ENCODE measurements around the gene JMJD7.

The JMJD7 gene

DNA sequence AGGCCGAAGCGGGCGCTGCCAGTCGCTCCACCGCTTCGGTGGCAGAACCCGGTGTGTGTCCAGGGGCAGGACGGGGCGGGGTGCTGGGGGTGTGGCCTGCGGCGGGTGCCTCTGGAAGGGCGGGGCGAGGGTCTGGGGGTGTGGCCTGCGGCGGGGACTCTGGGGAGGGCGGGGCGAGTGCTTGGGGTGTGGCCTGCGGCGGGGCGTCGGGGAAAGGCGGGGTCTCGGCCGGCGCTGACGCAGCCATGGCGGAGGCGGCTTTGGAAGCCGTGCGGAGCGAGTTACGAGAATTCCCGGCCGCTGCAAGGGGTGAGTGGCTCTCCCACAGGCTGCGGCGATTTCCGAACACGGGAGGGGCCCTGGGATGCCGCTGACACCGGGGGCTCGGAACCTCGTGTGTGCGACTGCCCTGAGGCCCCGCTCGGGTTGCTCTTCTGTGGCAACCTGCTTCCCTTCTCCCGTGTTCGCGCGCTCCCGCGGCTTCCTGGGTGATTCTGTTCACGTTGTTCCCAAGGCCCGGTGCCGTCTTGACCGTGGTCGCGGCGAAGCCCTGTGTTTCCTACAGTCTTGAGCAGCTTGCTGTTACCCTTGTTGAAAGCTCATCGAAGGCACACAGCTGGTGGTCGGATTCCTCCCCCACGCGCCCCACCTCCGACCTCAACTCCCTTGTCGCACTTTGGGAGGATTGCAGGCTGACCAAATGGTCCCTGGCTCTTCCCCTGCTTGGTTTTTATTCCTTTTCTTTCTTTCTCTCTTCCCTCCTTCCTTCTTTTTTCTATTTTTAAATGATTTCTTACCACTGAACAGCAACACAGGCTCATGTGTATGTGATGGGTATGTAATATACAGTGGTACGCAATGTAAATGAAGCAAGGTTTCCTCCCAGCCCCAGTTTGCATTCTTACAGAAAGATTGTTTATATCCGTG, at the start of gene JMJD7:
TSS of gene JMJD7 (plus strand) at position 213 of the 927 bp plus-strand sequence. CDS start at position 246, 33 bp downstream.
- in situ Hi-C loops (cut with MboI; ENCODE audit: low sequenced_read_pairs) = no loop called here

DNA sequence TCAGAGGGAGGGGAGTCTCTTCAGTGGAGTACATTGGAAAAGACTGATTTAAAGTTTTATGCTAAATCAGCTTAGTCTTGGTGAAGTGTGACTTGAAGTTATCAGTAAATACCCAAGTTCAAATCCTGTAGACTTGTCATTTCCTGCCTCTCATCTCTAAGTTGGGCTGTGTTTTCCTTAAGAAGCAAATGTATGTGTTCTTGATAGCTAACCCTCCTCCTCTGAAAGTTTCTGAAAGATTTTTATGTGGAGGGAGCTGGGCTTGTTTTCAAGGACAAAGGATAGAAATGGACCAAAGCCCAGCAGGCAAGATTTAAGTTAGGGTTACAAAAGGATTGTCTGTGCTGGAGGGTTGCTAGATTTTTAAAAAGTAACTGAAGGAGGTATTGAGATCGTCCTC, 49.4 kb upstream of the JMJD7 start:
- in situ Hi-C loops (cut with MboI; ENCODE audit: low sequenced_read_pairs) = no loop called here

DNA sequence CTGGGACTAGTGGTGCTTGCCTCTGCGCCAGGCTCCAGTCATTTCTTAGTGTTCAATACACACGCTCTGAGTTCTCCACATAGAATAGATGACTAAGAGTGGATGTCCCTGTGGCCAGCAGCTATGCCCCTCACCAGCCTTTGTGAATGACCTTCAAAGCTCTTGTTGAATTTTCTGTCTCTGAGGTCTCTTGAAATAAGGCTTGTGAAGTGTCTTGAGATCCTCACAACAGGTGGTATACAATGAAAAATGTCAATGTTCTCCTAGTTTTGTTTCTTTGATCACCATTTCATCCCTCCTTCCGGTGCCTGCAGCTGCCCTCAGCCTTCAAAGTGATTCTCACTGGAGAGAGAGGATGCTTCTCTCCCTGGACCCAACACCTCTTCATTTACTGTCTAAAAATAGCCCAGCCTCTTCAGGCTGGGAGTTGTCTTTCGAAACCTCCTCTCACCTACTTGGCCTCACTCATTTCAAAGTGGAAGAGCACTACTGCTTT, 48.2 kb upstream of the JMJD7 start:
- in situ Hi-C loops (cut with MboI; ENCODE audit: low sequenced_read_pairs) = no loop called here

DNA sequence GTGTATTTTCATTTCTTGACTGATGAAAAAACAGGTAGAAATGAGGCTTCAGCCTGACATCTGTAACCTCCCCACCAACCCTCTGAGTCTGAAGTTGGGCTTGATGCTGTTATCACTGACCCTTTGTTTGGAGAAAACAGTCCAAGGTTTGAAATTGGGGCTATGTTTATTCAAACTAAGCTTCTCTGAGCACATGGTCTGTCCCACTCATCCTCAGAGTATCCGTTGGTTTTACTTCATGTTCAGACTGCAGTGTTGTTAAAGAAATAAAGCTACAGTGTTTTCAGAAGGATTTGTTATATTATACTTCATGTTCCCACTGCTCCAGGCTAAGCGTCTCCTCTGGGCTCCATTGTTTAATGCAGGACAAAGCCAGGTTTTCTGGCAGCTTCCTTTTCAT, 47.6 kb upstream of the JMJD7 start:
- in situ Hi-C loops (cut with MboI; ENCODE audit: low sequenced_read_pairs) = no loop called here

DNA sequence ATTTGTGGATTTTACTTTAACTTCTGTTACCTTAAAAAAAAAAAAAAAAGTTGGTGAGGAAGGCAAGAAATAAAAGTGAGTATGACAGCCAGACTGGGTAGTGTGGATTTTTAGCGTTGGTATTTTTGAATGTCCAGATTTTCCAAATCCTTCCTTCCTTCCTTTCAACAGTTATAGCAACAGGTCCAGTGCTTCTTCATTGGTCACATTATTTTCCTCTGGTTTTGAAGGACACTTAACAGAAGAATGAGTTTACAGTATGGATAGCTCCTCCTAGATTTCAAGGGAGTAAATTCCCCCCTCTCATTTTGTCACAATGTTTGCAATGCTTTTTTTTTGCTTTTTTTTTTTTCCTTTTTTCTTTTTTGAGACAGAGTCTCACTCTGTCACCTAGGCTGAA, 47.2 kb upstream of the JMJD7 start:
- in situ Hi-C loops (cut with MboI; ENCODE audit: low sequenced_read_pairs) = no loop called here

DNA sequence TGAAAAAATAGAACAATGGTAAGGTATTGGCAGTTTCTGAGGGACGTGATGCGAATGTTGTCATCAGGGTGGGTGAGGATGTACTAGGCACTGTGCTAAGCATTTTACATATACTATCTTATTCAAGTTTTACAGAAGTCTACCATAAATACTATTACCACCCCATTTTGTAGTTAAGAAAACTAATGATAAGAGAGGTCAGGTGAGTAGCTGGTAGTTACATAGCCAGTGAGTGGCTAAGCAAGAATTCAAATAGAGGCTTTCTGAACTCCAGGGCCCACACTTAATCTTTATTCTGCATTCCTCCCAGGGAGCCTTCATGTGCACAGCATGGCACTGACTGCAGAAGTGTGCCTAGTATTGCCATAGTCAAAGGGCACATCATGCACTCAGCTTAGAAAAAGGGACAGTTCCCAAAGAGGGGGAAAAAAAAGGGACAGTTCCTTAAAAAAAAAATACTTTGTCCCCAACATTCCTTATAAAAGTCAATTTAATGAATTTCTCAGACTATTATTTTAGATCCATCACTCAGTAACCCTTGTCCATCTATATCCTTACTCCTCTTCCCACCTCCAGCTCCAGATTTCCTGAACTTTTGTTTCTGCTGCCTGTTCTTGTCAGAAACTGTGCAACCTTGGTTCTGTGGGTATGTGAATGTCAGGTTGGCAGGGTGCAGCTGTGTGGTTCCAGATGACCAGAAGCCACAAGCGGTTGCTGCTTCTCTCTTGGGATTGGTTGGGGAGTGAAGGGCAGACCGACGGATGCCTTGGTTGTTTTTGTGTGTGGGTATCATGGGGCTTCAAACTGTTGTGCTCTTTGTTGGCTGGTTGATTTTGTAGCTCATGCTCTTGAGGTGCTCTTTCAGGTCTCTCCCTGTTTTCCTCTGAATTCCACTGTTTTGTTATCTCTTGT, 45.3 kb upstream of the JMJD7 start:
- in situ Hi-C loops (cut with MboI; ENCODE audit: low sequenced_read_pairs) = no loop called here

DNA sequence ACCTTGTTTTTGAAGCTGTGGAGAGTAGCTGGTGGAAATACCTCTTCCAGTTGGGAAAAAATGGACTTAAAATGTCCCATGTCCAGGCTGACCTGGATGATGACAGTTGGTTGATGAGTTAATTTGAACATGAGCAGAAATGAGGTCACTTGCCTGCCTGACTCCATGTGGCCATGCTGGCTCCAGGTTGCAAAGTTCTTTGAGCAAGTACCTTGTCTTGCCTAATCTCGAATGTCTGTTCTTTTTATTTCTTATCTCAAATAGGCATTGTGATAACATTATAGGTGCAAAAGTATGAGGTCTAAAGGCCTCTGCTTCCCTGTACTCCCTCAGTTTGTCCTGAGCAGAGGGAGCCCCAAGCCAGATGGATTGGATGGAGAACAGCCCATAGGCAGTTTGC, 44.6 kb upstream of the JMJD7 start:
- in situ Hi-C loops (cut with MboI; ENCODE audit: low sequenced_read_pairs) = no loop called here

DNA sequence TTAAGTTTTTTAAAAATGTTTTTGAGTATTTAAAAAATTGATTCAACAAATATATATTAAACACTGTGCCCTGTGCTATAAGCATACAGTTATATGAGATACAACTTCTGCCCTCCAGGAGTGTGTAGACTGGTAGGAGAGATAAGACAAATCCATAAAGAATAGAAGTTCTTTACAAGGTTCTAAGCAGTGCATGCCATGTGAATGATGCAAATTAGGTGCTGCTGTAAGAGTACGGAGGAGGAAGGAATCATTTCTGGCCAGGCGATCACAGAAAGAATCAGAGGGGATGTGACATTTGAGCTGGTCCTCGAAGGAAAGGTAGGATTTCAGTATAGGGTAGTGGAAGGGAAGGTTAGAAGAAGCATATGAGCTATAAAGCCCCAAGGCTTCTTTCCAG, 39.6 kb upstream of the JMJD7 start:
- in situ Hi-C loops (cut with MboI; ENCODE audit: low sequenced_read_pairs) = no loop called here

DNA sequence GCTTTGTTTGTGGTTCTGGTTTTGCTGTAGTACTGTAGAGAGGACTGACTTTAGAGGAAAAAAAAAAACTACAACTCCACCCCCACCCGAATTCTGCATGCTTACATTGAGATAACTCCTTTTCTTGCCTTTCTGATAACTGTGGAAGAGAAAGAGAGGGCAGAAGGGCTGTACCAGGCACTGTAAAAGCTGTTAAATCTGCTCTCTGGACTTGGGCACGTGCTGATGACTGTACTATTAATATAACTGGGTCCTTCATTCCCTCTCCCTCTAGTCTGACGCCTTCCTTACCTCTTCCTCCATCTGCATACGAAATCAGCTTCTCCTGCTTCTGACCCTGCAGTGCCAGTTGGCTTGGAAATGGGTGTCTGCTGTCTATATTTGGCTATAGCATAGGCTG, 38.7 kb upstream of the JMJD7 start:
- in situ Hi-C loops (cut with MboI; ENCODE audit: low sequenced_read_pairs) = no loop called here

DNA sequence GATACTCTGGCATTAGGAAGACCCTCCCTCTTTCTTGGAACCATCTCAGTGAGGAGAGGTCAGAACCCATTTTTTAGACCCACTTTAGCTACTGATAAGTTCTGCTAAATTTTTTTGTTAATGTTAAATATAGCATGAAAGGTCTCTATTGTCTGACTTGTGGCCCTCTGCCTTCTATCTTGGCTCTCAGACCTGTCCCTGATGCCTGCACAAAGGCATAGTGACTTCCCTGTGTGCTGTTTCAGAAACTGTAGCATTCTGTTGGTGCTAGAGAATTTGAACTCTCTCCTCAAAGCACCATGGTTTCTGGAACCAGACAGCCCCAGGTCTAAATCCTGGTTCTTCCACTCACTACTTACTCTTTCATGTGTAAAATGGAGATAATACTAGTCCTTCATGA, 38.2 kb upstream of the JMJD7 start:
- in situ Hi-C loops (cut with MboI; ENCODE audit: low sequenced_read_pairs) = no loop called here

DNA sequence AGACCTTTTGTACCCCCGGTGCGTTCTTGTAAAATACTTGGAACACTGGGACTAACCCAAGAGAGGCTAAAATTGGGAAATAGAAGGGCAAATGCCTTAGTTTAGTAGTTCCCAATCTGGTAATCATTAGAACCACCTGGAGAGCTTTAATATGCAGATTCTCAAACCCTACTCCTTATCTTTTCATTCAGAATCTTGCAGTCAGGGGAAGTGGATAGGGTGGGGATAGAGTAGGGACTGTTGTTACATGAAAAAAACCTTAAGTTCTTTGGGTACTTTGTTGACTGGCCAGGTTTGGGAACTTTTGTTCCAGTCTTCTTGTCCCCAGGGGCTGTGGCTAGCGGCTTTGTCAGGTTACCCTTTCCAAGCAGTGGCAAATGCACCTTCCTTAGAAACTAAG, 37.7 kb upstream of the JMJD7 start:
- in situ Hi-C loops (cut with MboI; ENCODE audit: low sequenced_read_pairs) = no loop called here

DNA sequence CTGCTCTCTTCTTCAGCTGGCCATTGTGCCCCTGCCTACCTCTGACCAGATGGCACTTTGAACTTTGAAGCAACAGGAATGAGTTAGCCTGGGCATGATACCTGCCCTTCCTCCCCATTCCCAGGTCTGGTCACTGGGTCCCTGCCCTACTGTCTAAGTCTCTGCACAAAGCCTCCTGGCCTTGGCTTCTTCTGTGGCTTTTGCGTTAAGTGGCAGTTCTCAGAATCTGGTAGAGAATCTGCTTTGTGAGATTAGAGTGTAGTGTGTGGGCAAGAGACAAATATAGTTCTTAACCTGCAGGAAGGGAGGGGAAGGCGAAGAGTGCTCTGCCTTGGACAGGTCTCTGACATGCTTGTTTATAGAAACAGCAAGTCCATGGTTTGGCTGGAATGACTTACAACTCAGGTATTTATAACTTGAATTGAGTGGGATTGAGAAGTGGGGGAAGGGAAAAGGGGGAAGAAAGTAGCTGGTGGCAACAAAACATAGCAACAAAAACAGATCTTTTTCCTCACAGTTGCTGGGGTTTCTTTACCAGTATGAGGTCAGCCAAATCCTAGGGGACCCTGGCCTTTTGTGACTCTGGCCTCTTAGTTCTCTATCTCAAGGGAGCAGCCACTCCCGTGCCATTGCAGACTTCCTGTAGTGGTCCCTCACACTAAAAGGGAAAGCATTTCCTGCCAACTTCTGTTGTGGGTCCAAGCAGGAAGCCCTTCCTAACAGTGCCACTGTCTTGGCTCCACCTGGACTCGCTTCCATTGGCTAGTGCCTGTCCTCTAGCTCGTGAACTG, 36.9 kb upstream of the JMJD7 start:
- in situ Hi-C loops (cut with MboI; ENCODE audit: low sequenced_read_pairs) = no loop called here

DNA sequence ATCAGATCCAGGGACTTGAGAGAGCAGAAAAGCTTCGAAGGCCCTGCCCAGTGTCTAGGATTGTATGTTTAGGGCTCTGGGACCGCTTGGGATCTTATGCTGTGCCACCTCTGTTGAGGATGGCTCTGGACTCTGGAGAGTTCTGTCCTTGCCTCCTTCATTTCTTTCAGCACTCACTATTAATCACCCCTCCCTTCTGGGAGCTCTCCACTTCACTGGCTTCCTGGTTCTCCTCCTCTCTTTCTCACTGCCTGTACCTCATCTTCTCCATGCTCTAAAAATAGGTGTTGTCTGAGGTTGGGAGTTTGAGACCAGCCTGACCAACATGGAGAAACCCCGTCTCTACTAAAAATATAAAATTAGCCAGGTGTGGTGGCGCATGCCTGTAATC, 36.4 kb upstream of the JMJD7 start:
- in situ Hi-C loops (cut with MboI; ENCODE audit: low sequenced_read_pairs) = no loop called here

DNA sequence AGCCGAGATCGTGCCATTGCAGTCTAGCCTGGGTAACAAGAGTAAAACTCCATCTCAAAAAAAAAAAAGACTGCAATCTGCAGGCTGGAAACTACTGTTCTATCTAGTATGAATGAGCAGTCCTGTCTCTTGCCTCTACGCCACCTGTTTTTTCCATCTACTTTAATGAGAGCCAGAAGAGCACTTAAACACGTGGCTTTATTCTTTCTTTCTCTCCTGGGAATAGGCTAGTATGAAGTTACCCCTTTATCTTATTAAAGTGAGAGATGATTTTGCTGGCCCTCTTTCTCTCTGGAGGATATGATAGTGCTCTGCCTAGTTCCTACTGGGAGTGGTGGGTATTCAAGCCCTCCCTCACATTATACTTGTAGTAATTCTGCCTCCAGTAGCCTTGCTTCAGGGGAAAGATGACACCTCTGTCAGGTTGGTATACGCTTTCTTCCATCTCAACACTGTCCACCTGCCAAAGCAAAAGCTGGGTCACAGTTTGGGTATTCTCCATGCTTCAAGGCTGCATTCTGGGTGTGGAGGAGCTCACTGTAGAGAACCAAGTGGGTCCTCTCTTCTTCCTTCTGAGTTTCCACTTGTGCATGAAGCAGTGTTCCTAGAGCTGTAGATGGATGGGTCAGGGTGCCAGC, 35.8 kb upstream of the JMJD7 start:
- in situ Hi-C loops (cut with MboI; ENCODE audit: low sequenced_read_pairs) = no loop called here

DNA sequence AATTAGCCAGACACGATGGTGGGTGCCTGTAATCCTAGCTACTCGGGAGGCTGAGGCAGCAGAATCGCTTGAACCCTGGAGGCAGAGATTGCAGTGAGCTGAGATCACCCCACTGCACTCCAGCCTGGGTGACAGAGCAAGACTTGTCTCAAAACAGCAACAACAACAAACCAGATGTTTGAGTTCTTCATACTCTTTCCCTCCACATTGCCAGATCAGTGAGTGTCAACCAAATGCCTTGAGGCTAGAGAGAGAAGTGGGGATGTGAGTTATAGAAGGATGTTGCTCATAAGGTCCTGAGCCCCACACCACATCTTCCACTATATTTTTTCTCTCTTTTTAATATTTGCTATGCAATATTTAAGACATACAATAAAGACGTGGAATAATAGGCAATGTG, 33.8 kb upstream of the JMJD7 start:
- in situ Hi-C loops (cut with MboI; ENCODE audit: low sequenced_read_pairs) = no loop called here

DNA sequence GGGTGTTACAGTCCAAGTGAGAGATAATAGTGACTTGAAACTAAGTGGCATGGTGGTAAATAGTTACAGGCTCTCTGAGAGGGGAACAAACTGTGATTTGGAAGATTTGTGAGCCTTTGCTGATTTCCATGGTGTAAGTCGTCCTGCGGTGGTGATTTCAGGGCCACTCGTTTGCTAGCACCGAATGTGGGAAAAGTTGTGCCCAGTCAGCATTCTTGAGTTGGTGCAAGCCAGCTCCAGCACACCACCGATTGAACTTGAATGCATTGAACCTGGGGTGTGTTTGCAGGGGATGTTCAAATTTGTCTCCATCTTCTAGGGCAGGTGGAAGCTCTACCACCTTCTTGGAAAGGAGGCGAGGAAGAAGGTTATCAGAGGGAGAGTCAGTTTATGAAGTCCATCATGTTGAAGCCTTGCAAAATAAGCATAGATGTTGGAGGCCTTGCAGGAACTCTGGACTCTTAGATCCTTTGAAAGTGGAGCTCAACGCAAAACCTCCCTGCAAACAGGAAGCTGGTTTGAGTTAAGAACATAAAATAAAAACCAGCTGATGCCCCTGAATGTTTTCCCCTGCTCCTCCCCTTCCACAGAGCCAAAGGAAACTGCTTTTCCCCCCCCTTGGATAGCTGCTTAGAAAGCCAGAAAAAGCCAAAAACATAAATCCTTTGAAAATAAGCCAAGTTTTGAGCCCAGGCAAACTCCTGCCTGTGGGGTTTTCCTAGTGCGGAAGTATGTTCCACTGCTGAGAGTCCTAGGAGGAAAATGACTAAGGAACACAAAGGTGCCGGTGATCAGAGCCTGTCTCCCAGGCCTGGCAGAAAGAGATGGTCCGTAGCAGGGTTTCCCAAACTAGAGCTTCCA, 31.7 kb upstream of the JMJD7 start:
- in situ Hi-C loops (cut with MboI; ENCODE audit: low sequenced_read_pairs) = no loop called here

DNA sequence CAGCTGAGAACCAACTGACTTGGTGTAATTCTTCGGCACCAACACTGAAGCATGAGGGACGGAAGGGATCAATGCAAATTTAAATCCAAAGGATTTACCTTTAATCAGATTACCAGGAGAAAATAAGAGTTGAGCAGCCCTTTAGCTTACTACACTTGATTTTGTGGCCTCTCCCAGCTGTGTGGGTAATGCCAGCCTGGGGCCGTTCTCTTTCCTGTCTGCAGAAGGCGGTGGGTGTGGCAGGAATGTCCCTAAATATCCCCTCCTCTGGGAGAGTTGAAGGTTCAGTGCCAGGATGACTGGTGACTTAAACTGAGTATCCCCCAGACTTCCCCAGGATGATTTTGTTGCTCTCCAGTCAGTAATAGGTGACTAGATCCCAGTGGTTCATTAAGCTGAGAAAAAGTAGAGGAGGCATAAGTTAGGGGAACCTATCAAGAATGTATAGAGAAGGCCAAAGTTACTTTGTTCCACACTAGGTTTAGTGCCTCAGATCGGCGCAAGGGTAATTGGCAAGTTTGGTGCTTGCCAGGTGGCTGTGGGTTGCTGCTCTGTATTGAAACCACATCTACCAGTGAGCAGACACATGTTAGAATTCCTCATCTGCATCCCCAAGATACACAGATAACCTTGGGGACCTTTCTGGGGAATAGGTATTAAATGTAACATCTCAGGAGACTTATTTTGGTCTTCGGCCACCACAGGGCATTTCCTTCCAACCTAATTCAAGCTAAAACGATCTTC, 30.5 kb upstream of the JMJD7 start:
- in situ Hi-C loops (cut with MboI; ENCODE audit: low sequenced_read_pairs) = no loop called here

DNA sequence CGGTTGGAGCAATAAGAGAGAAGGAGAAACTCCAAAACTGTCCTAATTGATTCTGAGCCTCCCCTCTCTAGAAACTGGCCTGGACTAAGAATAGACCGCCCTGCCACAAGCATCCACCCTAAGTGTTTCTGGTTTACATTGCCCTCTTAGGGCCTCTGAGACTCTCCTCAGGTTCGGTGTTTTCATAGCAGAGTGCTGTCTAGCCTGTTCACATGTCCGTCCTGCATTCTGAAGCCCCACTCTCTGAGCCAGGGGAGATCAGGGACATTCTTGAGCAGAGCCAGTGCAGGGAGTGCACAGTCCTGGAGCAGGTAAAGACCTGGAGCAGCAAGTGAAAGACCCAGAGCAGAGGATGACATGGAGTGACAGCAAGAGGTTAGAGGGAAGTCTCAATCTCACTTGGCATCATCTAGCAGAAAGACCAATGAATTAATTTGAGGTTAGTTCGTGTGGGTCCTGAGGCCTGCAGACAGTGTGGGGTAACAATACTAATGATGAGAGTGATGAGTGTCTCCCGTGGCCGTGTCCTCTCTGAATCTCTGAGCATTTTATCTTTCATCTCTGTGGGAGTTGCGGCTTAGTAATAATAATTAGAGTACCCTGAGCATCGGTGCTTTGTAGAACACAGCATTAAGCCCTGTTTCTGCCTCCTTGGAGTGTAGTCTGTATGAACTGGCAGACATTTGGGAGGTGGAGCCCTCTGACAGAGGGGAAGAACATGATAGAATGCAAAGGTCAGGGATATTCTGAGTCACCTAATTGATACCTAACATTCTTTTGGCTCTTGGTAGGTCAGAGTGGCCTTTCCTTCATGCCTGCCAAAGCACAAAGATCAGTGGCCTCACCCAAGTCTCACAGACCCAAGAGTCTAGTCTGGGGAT, 29.0 kb upstream of the JMJD7 start:
- in situ Hi-C loops (cut with MboI; ENCODE audit: low sequenced_read_pairs) = no loop called here
